Fibroblast of lung (primary cell): ENCODE data around the gene TNRC6A. TPM values are rescaled to one million over a fixed set of nuclear protein-coding genes. Genes with fewer than 3 reads are reported as not detected.

Experiments
- DNase-seq, 2 donors: peaks; one replicate each; pipeline versions ENCODE4 v3.0.0 to v3.0.0-alpha.2; 2010; ENCODE audit warnings: low read depth in 2 of 2
- H2AFZ ChIP-seq: 2 replicates; pipeline ENCODE4 v1.5.1; 2012; ENCODE audit warnings: low read length, control low read depth, inconsistent platforms
- H3K27ac ChIP-seq: 2 replicates; pipeline ENCODE4 v1.5.1; 2011; ENCODE audit warnings: low read length, control low read depth; ENCODE audit not compliant: insufficient read depth
- H3K27me3 ChIP-seq: 2 replicates; pipeline ENCODE4 v1.5.1; 2011; ENCODE audit warnings: mild to moderate bottlenecking, low read length; ENCODE audit not compliant: control insufficient read depth, insufficient read depth
- H3K36me3 ChIP-seq: 2 replicates; pipeline ENCODE4 v1.5.1; 2011; ENCODE audit warnings: low read length; ENCODE audit not compliant: control insufficient read depth, insufficient read depth
- H3K4me1 ChIP-seq: 2 replicates; pipeline ENCODE4 v1.5.1; 2011; ENCODE audit warnings: low read length; ENCODE audit not compliant: control insufficient read depth, insufficient read depth; ENCODE audit errors: extremely low read depth
- H3K4me2 ChIP-seq: 2 replicates; pipeline ENCODE4 v1.5.1; 2011; ENCODE audit warnings: low read length, control low read depth; ENCODE audit not compliant: insufficient read depth; ENCODE audit errors: extremely low read depth
- H3K4me3 ChIP-seq, 4 experiments: fragments of 200-600 bp in 1 of 4; sonication (generic) in 1 of 4; replicated peaks in 1 of 4; 2 replicates each; pipeline ENCODE4 v1.5.1; 2011 to 2016; ENCODE audit warnings: low read length in 4 of 4, low read depth in 3 of 4, mild to moderate bottlenecking in 3 of 4, control low read depth in 2 of 4, inconsistent platforms in 1 of 4, mixed read lengths in 1 of 4; ENCODE audit not compliant: insufficient read depth in 1 of 4; ENCODE audit errors: control extremely low read depth in 1 of 4
- H3K79me2 ChIP-seq: 2 replicates; pipeline ENCODE4 v1.5.1; 2012; ENCODE audit warnings: mild to moderate bottlenecking, low read length, inconsistent platforms; ENCODE audit not compliant: control insufficient read depth, insufficient read depth
- H3K9ac ChIP-seq: 2 replicates; pipeline ENCODE4 v1.5.1; 2011; ENCODE audit warnings: mild to moderate bottlenecking, low read length, control low read depth; ENCODE audit not compliant: insufficient read depth
- H3K9me3 ChIP-seq: 2 replicates; pipeline ENCODE4 v1.5.1; 2012; ENCODE audit warnings: low read depth, low read length; ENCODE audit not compliant: control insufficient read depth, insufficient read depth
- H4K20me1 ChIP-seq: 2 replicates; pipeline ENCODE4 v1.5.1; 2011; ENCODE audit warnings: low read length; ENCODE audit not compliant: control insufficient read depth, insufficient read depth; ENCODE audit errors: extremely low read depth
- CTCF ChIP-seq, 2 donors: IDR thresholded peaks in 1 of 2; conservative IDR thresholded peaks in 1 of 2; 1 replicate in 1 of 2; 2 replicates in 1 of 2; pipeline ENCODE4 v1.5.1; 2011 to 2012; ENCODE audit warnings: low read length in 2 of 2, control low read depth in 1 of 2, inconsistent platforms in 1 of 2, low read depth in 1 of 2, mild to moderate bottlenecking in 1 of 2
- EZH2 ChIP-seq: IDR thresholded peaks from 2 replicates; pipeline ENCODE4 v1.5.1; 2012; ENCODE audit warnings: low read length, control low read depth, mild to moderate bottlenecking; ENCODE audit errors: missing control alignments
- polyA plus RNA-seq, 2 donors: library from polyadenylated mRNA; depleted of rRNA in 1 of 2; stranded (reverse) in 1 of 2; unstranded in 1 of 2; fragments of >200 nt; gene quantifications; 2 replicates each; pipeline ENCODE4 v1.2.1, GENCODE V29; 2011 to 2012; ENCODE audit warnings: missing spikeins in 1 of 2
- total RNA-seq: library from RNA; depleted of rRNA; stranded (reverse); fragments of >200 nt; gene quantifications from 2 replicates; pipeline ENCODE4 v1.2.1, GENCODE V29; 2014

Gene TNRC6A
- total and polyA plus RNA-seq, 2 donors (not counting 1 experiment from before 2014, with no cell fraction given), result 49.4 to 51.5 TPM

GRCh38 chr16:24774510-24774909, 45.1 kb downstream of the TNRC6A start:
- H3K9me3 ChIP-seq, result no peaks in the 10 kb centered on the region
- no peaks in the 10 kb centered on the region for H3K4me1 ChIP-seq
- H3K4me3 ChIP-seq, result no peak overlapping the region
- H3K27ac ChIP-seq, result no peak overlapping the region
- no peak overlapping the region for H2AFZ ChIP-seq
- no peaks in the 10 kb centered on the region for H3K27me3 ChIP-seq
- H3K79me2 ChIP-seq, result peaks cover 41% of the 10 kb centered on the region
- no peak for TF ChIP-seq CTCF (conservative IDR thresholded peaks at IDR 0.05 in 1 of 2, IDR thresholded peaks at IDR 0.05 in 1 of 2; ENCODE audit: low read depth in 1 of 2, low read length in 2 of 2)
- no peak for TF ChIP-seq EZH2
- no peak overlapping the region for H3K9ac ChIP-seq
- no peak for DNase-seq
- peaks cover 9% of the 10 kb centered on the region for H3K36me3 ChIP-seq
- H3K4me2 ChIP-seq, result no peak overlapping the region
- no peaks in the 10 kb centered on the region for H4K20me1 ChIP-seq

- H3K9ac ChIP-seq, result no peak overlapping the region
- peaks cover 9% of the 10 kb centered on the region for H3K36me3 ChIP-seq
- no peak overlapping the region for H2AFZ ChIP-seq
- TF ChIP-seq EZH2 (no peak), CTCF (conservative IDR thresholded peaks at IDR 0.05 in 1 of 2, IDR thresholded peaks at IDR 0.05 in 1 of 2; ENCODE audit: low read depth in 1 of 2, low read length in 2 of 2) (no peak)
- peak in 1 of 2 donors; percentile 55 for DNase-seq
- H3K27me3 ChIP-seq, result no peaks in the 10 kb centered on the region
- no peak overlapping the region for H3K4me3 ChIP-seq
- no peak overlapping the region for H3K27ac ChIP-seq
- H3K4me1 ChIP-seq, result no peaks in the 10 kb centered on the region
- no peaks in the 10 kb centered on the region for H4K20me1 ChIP-seq
- no peak overlapping the region for H3K4me2 ChIP-seq
- no peaks in the 10 kb centered on the region for H3K9me3 ChIP-seq
- H3K79me2 ChIP-seq, result peaks cover 35% of the 10 kb centered on the region
Observed at GRCh38 chr16:24775455-24775854, 46.0 kb downstream of the TNRC6A start.

- Histone ChIP-seq H3K79me2 (peaks cover 34% of the 10 kb centered on the region), H3K4me1 (no peaks in the 10 kb centered on the region), H2AFZ (no peak overlapping the region), H3K27me3 (no peaks in the 10 kb centered on the region), H3K9ac (no peak overlapping the region), H3K36me3 (peaks cover 9% of the 10 kb centered on the region), H3K4me2 (no peak overlapping the region), H3K27ac (no peak overlapping the region), H3K9me3 (no peaks in the 10 kb centered on the region), H3K4me3 (no peak overlapping the region), H4K20me1 (no peaks in the 10 kb centered on the region)
- DNase-seq, result peak; percentile 37 to 79
- TF ChIP-seq CTCF (conservative IDR thresholded peaks at IDR 0.05 in 1 of 2, IDR thresholded peaks at IDR 0.05 in 1 of 2; ENCODE audit: low read depth in 1 of 2, low read length in 2 of 2), result no peak
- no peak for TF ChIP-seq EZH2
Observed at GRCh38 chr16:24776501-24777220, 47.2 kb downstream of the TNRC6A start.
